CD4-positive, alpha-beta T cell treated with Interferon gamma for 1 hour (primary cell): ENCODE measurements around the gene TCP11.

Source experiments
- DNase-seq: peaks from one replicate; pipeline ENCODE4 v3.0.0-alpha.2; 2020

TCP11 gene

DNA sequence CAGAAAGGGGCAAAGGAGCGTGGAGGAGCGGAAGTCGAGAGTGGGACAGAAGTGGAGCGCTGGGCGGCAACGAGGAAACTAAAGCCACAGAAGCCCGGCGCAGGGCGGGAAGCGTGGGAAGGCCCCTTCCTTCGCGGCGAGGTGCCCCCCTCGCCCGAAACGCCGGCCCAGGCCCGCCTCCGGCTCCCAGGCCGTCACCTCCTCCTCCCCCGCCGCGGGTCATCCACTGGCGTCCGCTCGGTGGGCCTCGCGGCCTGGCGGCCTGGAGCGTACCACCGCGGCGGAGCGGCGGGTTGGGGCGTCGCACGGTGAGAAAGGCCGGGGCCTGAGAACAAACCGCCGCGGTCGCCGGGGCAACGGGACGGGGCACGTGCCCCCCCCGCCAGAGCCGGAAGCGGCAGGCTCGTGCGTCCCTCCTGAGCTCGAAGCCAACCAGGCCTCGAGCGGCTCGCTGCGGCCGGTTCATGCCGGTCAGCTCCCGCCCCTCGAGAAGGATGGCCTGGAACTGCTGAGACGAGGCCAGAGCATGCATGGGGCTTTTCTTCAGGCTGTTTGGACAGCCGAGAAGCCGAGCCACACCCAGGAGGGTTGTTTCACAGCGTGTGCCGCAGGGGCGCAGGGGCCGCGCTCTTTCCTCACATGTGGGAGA is at the start of gene TCP11:
TSS of gene TCP11 (minus strand) at position 333 of the 649 bp plus-strand sequence. CDS start 469 bp downstream, outside the sequence.
- DNase-seq = peak; percentile 19

GRCh38 chr6:35190306-35190705 is 49.2 kb upstream of the TCP11 start:
- no peak for DNase-seq

DNA sequence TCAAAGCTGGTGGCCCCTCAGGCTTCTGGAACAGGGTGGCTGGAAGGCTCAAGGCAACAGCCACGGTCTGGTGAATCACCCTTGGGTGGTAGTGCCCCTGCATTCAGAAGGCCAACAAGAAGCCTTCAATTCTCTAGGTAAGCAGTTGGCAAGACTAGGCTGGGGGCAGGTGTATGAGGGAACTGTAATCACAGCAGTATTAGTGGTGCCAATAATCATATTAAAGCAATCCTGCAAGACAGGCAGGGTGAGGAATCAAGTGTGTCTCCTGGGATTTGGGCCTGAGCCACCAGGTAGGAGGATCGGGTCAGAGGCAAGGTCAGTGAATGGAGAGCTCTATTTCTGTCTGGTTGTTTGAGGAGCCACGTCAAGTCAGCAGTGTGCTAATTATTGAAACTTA is 47.7 kb upstream of the TCP11 start:
- no peak for DNase-seq

- DNase-seq = no peak
These were observed 45.4 kb upstream of the TCP11 start for GRCh38 chr6:35186571-35186970.

DNA sequence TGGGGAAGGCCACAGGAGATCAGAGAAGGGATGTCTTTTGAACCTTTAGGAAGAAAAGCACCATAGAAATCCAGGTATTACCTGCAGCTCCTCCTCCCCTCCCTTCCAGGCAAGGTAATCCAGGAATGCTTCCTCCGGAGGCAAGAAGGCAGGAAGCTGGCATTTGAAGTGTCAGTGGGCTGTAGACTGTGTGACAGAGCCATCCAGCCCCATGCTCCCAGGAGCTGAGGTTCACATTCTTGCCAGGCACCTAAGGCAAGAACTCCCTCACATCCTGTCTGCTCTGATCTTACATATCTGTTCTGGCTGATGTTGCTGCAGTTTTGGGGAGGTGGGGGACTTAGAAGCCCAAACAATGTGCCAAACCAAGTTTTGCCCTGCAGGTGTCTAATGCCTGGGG is 44.8 kb upstream of the TCP11 start:
- DNase-seq = no peak

- no peak for DNase-seq
These were observed 44.2 kb upstream of the TCP11 start for GRCh38 chr6:35185302-35185681.

DNA sequence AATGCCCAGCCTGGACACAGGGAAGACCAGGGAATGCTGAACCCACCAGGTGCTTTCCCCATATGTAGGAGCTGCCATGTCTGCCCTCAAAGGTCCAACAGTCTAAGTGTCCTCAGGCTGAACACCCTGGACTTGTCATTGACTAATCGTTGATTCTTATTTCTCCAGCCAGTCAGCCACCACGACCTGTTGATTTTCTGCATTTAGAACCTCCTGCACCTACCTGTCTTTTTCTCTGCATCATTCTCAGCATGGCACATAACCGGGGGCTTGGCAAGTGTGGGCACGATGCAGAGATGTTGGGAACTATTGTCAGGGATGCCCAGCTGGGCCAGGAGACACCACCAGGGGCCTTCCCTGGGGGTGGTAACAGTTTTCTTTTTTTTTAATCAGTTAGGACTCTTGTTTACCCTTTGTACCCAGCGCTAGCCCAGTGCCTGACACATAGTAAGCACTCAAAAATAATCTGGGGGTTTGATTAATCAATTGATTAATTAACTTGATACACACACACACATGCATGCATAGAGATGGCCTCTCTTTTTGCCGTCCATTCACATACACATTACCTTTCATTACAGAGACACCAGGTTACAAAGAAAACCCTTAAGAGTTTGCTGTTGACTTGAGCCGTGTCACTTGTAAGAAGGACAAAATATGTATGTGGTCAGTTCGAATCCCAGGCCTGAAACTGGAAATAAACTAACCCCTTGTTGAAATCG is 43.6 kb upstream of the TCP11 start:
- no peak for DNase-seq

GRCh38 chr6:35183935-35184334 is 42.8 kb upstream of the TCP11 start:
- no peak for DNase-seq

DNA sequence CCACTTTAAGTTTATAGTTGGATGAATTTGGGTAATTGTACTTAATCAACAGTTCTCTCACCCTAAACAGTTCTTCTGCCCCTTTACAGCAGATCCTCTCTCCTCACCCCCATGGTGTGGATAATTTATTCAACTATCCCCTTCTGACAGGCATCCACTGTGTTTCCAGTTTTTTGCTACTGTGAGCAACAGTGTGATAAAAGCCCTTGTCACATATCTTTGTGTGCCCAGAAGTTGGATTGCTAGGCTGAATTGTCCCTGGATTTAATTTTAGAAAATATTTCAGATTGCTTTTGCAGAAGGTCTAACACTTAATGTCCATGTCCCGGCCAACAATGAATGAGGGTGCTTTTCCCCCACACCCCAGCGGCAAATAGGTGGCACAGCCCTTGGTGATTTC is 42.1 kb upstream of the TCP11 start:
- no peak for DNase-seq

- no peak for DNase-seq
These were observed 40.9 kb upstream of the TCP11 start for GRCh38 chr6:35181933-35182612.

- no peak for DNase-seq
These were observed 40.3 kb upstream of the TCP11 start for GRCh38 chr6:35181308-35181932.

GRCh38 chr6:35179901-35180535 is 38.9 kb upstream of the TCP11 start:
- DNase-seq = no peak

DNA sequence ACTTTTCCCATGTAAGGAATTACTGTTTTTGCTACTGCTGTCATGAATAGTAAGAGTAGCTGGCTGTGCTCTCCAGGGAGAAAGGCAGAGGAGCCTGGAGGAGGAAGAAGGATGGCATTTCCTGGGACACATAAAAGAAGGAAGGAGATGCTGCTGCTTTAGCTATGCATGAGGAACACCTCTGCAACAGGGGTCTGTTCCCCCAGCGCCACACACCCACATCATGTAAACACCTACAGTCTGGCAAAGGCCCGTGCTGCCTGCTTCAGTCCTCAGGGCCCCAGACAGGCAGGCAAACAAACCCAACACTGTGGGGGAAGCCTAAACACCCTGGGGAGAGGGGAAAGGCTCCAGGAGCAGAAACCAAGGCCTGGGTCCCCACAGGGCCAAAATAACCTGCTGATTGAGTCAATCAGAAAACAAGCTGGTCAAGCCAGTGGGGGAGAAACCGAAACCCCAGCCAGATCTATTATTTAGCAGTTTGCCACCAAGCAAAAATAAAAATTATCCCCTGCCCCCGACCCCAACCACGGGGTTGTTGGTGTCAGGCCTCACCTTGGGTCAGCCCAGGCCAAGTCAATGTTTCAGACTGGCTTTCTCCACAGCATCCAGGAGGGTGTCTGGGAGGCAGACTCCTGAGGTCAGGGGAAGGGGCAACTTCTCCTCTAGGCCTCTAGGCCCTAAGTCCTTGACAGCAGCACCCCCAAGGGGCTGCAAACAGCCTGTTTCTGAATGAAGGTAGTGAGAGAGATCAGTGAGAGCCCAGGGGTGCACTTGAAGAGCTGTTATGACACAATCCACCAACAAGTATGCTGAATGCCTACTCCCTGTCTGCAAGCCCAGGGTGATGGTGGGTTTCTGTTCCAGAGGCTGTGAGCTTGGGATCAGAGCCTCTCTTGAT is 38.0 kb upstream of the TCP11 start:
- DNase-seq = no peak

- no peak for DNase-seq
These were observed 36.9 kb upstream of the TCP11 start for GRCh38 chr6:35178012-35178411.

GRCh38 chr6:35177596-35177995 is 36.5 kb upstream of the TCP11 start:
- no peak for DNase-seq

- DNase-seq = no peak
These were observed 36.0 kb upstream of the TCP11 start for GRCh38 chr6:35177157-35177556.

DNA sequence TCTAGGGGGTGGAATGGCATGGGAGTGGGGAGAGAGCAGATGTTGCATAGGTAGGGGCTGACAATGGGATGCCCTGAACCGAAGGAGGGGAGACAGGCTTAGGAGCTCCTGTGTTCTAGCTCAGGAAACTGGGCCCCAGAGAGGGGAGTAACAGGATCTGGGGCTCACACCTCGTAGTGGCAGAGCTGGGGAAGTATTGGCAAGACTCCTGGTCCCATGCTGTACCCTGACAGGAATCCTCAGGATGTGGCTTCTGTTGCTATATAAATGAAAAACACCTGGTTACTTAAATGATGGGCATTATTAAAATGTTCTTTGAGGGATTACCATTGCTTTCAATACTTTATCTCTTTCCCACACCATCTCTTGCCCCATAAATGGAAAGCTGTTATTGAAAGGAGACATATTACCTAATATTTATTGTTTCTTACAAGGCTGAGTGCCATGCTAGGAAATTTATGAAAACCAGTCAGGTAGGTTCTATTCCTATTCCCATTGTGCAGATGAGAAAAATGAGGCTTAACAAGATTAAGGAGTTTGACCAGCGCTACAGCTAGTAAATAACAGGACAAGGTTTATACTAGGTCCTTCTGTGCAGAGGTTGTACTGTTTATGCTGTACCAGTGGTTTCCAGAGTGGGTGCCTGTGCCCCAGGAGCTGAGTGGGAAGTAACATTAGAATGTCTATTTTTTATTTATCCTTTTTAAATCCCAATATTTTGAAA is 35.3 kb upstream of the TCP11 start:
- DNase-seq = no peak

DNA sequence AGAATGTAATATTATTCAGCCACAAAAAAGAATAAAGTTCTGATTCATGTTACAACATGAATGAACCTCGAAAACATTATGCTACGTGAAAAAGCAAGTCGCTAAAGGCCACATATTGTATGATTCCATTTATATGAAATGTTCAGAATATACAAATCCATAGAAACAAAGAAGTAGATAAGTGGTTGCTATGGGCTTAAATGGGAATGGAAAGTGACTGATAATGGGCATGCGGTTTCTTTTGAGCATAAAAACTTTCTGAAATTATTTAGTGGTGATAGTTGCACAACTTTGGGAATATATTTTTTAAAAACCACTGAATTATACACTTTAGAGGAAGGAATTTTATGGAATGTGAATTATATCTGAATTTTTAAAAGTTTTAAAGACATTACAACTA is 33.4 kb upstream of the TCP11 start:
- DNase-seq = no peak

GRCh38 chr6:35174088-35174434 is 32.9 kb upstream of the TCP11 start:
- DNase-seq = no peak

- no peak for DNase-seq
These were observed 32.4 kb upstream of the TCP11 start for GRCh38 chr6:35173427-35174087.

- no peak for DNase-seq
These were observed 31.9 kb upstream of the TCP11 start for GRCh38 chr6:35173044-35173426.
